ENCODE results near the gene BCAM. TPM values are rescaled to one million over a fixed set of nuclear protein-coding genes. Genes with fewer than 3 reads are reported as not detected.

Gene BCAM
- total RNA-seq, 1 donor from 2014 or later, result 280 TPM

DNA sequence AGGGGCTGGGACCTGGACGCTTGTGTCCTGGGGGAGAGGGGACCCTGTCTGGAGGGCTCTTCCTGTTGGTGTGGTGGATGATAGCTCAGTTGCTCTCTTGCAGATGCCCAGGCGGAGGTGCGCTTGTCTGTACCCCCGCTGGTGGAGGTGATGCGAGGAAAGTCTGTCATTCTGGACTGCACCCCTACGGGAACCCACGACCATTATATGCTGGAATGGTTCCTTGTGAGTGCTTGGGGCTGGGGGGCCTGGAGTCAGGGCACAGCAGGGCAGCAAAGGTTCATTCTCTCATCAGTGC, 2.2 kb downstream of the BCAM start:
- ATAC-seq, result no peak

GRCh38 chr19:44812142-44812718, 3.3 kb downstream of the BCAM start:
- Histone ChIP-seq H3K4me3 (no peak overlapping the region), H3K27ac (no peak overlapping the region), H3K27me3 (no peaks in the 10 kb centered on the region), H3K36me3 (peaks cover 22% of the 10 kb centered on the region), H3K4me1 (peaks cover 18% of the 10 kb centered on the region), H3K9me3 (no peaks in the 10 kb centered on the region)
- DNase-seq (no peak), ATAC-seq (no peak)
- intact Hi-C loops (cut with DNase I), result no loop called here
- TF ChIP-seq, protein P1, sequence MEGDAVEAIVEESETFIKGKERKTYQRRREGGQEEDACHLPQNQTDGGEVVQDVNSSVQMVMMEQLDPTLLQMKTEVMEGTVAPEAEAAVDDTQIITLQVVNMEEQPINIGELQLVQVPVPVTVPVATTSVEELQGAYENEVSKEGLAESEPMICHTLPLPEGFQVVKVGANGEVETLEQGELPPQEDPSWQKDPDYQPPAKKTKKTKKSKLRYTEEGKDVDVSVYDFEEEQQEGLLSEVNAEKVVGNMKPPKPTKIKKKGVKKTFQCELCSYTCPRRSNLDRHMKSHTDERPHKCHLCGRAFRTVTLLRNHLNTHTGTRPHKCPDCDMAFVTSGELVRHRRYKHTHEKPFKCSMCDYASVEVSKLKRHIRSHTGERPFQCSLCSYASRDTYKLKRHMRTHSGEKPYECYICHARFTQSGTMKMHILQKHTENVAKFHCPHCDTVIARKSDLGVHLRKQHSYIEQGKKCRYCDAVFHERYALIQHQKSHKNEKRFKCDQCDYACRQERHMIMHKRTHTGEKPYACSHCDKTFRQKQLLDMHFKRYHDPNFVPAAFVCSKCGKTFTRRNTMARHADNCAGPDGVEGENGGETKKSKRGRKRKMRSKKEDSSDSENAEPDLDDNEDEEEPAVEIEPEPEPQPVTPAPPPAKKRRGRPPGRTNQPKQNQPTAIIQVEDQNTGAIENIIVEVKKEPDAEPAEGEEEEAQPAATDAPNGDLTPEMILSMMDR (IDR thresholded peaks at IDR 0.05), result no peak

More for the DNA sequence above, 2.2 kb downstream of the BCAM start:
- no peak overlapping the region for H3K4me3 ChIP-seq
- H3K27me3 ChIP-seq, result no peaks in the 10 kb centered on the region
- peaks cover 22% of the 10 kb centered on the region for H3K36me3 ChIP-seq
- no peak for DNase-seq
- peaks cover 18% of the 10 kb centered on the region for H3K4me1 ChIP-seq
- intact Hi-C loops (cut with DNase I), result no loop called here
- H3K9me3 ChIP-seq, result no peaks in the 10 kb centered on the region
- no peak overlapping the region for H3K27ac ChIP-seq
- TF ChIP-seq, protein P1 (IDR thresholded peaks at IDR 0.05), result no peak

DNA sequence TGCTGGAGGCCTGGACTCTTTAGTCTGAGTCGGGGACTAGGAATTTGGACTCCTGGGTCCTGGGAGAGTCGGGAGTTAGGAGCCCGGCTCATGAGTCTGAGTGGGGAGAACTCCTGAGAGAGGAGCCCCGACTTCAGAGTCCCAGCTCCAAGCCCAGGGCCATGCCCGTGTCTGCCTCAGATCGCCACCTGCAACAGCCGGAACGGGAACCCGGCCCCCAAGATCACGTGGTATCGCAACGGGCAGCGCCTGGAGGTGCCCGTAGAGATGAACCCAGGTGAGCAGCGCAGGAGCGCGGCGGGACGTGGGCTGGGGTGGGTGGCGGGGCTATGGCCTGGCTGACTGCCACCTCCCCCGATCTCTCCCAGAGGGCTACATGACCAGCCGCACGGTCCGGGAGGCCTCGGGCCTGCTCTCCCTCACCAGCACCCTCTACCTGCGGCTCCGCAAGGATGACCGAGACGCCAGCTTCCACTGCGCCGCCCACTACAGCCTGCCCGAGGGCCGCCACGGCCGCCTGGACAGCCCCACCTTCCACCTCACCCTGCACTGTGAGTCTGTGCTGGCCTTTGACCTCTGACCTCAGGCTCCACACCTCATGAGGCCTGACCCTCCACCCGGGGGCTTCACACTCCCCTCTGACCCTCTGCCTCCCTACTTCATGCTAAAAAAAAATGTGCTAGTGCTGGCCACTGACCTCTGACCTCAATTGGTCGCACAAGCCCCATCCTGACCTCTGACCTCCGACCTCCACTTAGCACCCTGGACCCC, 4.4 kb downstream of the BCAM start:
- intact Hi-C loops (cut with DNase I), result no loop called here
- no peak overlapping the region for H3K27ac ChIP-seq
- H3K36me3 ChIP-seq, result peaks cover 22% of the 10 kb centered on the region
- H3K4me3 ChIP-seq, result no peak overlapping the region
- no peak for ATAC-seq
- H3K27me3 ChIP-seq, result no peaks in the 10 kb centered on the region
- no peaks in the 10 kb centered on the region for H3K9me3 ChIP-seq
- TF ChIP-seq, protein P1 (IDR thresholded peaks at IDR 0.05), result no peak
- DNase-seq, result no peak
- H3K4me1 ChIP-seq, result peaks cover 14% of the 10 kb centered on the region

DNA sequence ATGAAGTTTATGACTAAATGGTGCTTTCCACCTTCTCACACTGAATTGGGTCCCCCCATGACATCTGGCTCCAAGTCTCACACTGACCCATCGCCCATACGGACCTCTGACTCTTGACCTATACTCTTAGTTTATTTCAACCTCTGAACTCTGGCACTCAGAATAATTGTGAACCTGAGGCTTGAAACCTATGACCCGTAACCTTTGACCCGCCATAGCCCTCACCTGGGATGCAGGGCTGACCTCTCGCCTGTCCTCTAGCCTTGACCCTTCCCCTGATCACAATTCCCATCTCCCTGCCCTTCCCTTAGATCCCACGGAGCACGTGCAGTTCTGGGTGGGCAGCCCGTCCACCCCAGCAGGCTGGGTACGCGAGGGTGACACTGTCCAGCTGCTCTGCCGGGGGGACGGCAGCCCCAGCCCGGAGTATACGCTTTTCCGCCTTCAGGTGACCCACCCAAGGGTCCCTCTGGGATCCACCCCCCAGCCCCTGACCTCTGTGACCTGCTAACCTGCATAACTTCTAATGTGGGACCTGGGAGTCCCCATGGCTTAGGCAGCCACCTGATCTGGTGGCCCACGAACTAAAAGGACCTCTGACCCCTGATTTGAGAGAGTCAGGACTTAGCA, 5.1 kb downstream of the BCAM start:
- H3K4me1 ChIP-seq, result peaks cover 10% of the 10 kb centered on the region
- no peaks in the 10 kb centered on the region for H3K9me3 ChIP-seq
- intact Hi-C loops (cut with DNase I), result no loop called here
- peaks cover 22% of the 10 kb centered on the region for H3K36me3 ChIP-seq
- H3K27ac ChIP-seq, result no peak overlapping the region
- no peak for ATAC-seq
- DNase-seq, result no peak
- no peak overlapping the region for H3K4me3 ChIP-seq
- TF ChIP-seq, protein P1 (IDR thresholded peaks at IDR 0.05), result no peak
- no peaks in the 10 kb centered on the region for H3K27me3 ChIP-seq

DNA sequence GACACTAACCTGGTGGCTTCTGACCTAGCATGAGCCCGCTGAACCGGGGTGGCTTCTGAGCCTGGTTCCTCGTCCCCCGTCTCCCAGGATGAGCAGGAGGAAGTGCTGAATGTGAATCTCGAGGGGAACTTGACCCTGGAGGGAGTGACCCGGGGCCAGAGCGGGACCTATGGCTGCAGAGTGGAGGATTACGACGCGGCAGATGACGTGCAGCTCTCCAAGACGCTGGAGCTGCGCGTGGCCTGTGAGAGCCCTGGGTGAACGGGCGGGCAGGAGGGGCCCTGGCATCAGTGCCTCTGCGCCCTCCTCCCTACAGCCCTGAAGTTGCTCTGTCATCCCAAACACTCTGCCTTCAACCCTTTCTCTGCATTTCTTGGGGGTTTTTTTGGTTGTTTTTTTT, 5.6 kb downstream of the BCAM start:
- ATAC-seq, result no peak
- intact Hi-C loops (cut with DNase I), result no loop called here
- no peak for DNase-seq
- H3K27me3 ChIP-seq, result no peaks in the 10 kb centered on the region
- peaks cover 22% of the 10 kb centered on the region for H3K36me3 ChIP-seq
- TF ChIP-seq, protein P1 (IDR thresholded peaks at IDR 0.05), result no peak
- H3K4me1 ChIP-seq, result peaks cover 5% of the 10 kb centered on the region
- no peak overlapping the region for H3K4me3 ChIP-seq
- no peak overlapping the region for H3K27ac ChIP-seq
- H3K9me3 ChIP-seq, result no peaks in the 10 kb centered on the region

Measured in upper lobe of right lung (tissue), 1 donor.